DOHH2 (cell line): ENCODE measurements around the gene ZNF683.

ENCODE experiments used
- H3F3A ChIP-seq: fragments of 200-600 bp; sonication (generic), shearing (Covaris generic); 2 replicates; pipeline ENCODE4 v1.6.0; 2016; ENCODE audit warnings: antibody characterized with exemption, mild to moderate bottlenecking; ENCODE audit not compliant: control insufficient read depth, insufficient read depth
- H3K27ac ChIP-seq: fragments of 200-600 bp; sonication (generic); 2 replicates; pipeline ENCODE4 v1.5.1; 2014; ENCODE audit warnings: low read depth, mild to moderate bottlenecking, low read length, moderate library complexity
- H3K27me3 ChIP-seq: fragments of 200-600 bp; sonication (generic); 2 replicates; pipeline ENCODE4 v1.6.1; 2014; ENCODE audit warnings: mild to moderate bottlenecking, low read length, mixed read lengths; ENCODE audit not compliant: control insufficient read depth
- H3K36me3 ChIP-seq: fragments of 200-600 bp; sonication (generic); 2 replicates; pipeline ENCODE4 v1.6.1; 2014; ENCODE audit warnings: mild to moderate bottlenecking, low read length, moderate library complexity, mixed read lengths; ENCODE audit not compliant: control insufficient read depth
- H3K4me1 ChIP-seq: fragments of 200-600 bp; sonication (generic); 2 replicates; pipeline ENCODE4 v1.6.1; 2014; ENCODE audit warnings: mild to moderate bottlenecking, low read length, mixed read lengths; ENCODE audit not compliant: control insufficient read depth
- H3K4me2 ChIP-seq: fragments of 200-600 bp; sonication (generic); 2 replicates; pipeline ENCODE4 v1.6.0; 2014; ENCODE audit warnings: mild to moderate bottlenecking, low read length, moderate library complexity
- H3K4me3 ChIP-seq: fragments of 200-600 bp; sonication (generic); 2 replicates; pipeline ENCODE4 v1.5.1; 2014; ENCODE audit warnings: mild to moderate bottlenecking, low read length, mixed read lengths
- H3K79me2 ChIP-seq: fragments of 200-600 bp; sonication (generic); 2 replicates; pipeline ENCODE4 v1.6.1; 2014; ENCODE audit warnings: mild to moderate bottlenecking, low read length, mixed read lengths; ENCODE audit not compliant: control insufficient read depth
- H3K9me2 ChIP-seq: fragments of 200-600 bp; sonication (generic); replicated peaks from 2 replicates; pipeline ENCODE4 v1.6.1; 2014; ENCODE audit warnings: mild to moderate bottlenecking, low read length, mixed read lengths; ENCODE audit not compliant: control insufficient read depth
- H3K9me3 ChIP-seq: fragments of 200-600 bp; sonication (generic); 2 replicates; pipeline ENCODE4 v1.6.1; 2014; ENCODE audit warnings: antibody characterized with exemption, low read length, mixed read lengths; ENCODE audit not compliant: control insufficient read depth, insufficient read depth
- H4K20me1 ChIP-seq: fragments of 200-600 bp; sonication (generic); 2 replicates; pipeline ENCODE4 v1.6.0; 2014; ENCODE audit warnings: low read depth, mild to moderate bottlenecking, antibody characterized with exemption, low read length, moderate library complexity; ENCODE audit not compliant: control insufficient read depth, insufficient read depth
- EZH2phosphoT487 ChIP-seq: fragments of 200-600 bp; sonication (generic); IDR thresholded peaks from 2 replicates; pipeline ENCODE4 v1.6.1; 2017; ENCODE audit warnings: borderline replicate concordance, mild to moderate bottlenecking, antibody characterized with exemption, low read length, moderate library complexity, mixed read lengths
- TF ChIP-seq, protein P1 (sequence below): fragments of 200-600 bp; sonication (generic); IDR thresholded peaks from one replicate; pipeline ENCODE4 v1.5.1; 2014; ENCODE audit warnings: antibody characterized with exemption, mild to moderate bottlenecking, low read depth, low read length; ENCODE audit not compliant: poor library complexity, severe bottlenecking

Gene ZNF683

GRCh38 chr1:26356106-26356505, 16.4 kb downstream of the ZNF683 start:
- Histone ChIP-seq H3K4me1 (peaks cover 4% of the 10 kb centered on the region; the same call in 1 of the 2 replicates), H3K79me2 (no peaks in the 10 kb centered on the region), H3K27ac (no peak overlapping the region), H3K36me3 (no peaks in the 10 kb centered on the region), H4K20me1 (no peaks in the 10 kb centered on the region), H3K4me3 (no peak overlapping the region), H3K9me2 (no peaks in the 10 kb centered on the region), H3K9me3 (no peaks in the 10 kb centered on the region), H3F3A (no peaks in the 10 kb centered on the region), H3K27me3 (peaks cover 22% of the 10 kb centered on the region), H3K4me2 (no peak overlapping the region)
- TF ChIP-seq, protein P1, sequence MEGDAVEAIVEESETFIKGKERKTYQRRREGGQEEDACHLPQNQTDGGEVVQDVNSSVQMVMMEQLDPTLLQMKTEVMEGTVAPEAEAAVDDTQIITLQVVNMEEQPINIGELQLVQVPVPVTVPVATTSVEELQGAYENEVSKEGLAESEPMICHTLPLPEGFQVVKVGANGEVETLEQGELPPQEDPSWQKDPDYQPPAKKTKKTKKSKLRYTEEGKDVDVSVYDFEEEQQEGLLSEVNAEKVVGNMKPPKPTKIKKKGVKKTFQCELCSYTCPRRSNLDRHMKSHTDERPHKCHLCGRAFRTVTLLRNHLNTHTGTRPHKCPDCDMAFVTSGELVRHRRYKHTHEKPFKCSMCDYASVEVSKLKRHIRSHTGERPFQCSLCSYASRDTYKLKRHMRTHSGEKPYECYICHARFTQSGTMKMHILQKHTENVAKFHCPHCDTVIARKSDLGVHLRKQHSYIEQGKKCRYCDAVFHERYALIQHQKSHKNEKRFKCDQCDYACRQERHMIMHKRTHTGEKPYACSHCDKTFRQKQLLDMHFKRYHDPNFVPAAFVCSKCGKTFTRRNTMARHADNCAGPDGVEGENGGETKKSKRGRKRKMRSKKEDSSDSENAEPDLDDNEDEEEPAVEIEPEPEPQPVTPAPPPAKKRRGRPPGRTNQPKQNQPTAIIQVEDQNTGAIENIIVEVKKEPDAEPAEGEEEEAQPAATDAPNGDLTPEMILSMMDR, result no peak
- no peak for TF ChIP-seq EZH2phosphoT487

- Histone ChIP-seq H3K9me2 (no peaks in the 10 kb centered on the region), H3F3A (no peaks in the 10 kb centered on the region), H3K4me1 (no peaks in the 10 kb centered on the region), H3K27me3 (peaks cover 12% of the 10 kb centered on the region), H3K4me3 (no peak overlapping the region), H3K9me3 (no peaks in the 10 kb centered on the region), H3K4me2 (no peak overlapping the region), H4K20me1 (no peaks in the 10 kb centered on the region), H3K79me2 (no peaks in the 10 kb centered on the region), H3K36me3 (no peaks in the 10 kb centered on the region), H3K27ac (no peak overlapping the region)
- TF ChIP-seq EZH2phosphoT487, result no peak
These were observed 17.6 kb downstream of the ZNF683 start for GRCh38 chr1:26354972-26355371.

DNA sequence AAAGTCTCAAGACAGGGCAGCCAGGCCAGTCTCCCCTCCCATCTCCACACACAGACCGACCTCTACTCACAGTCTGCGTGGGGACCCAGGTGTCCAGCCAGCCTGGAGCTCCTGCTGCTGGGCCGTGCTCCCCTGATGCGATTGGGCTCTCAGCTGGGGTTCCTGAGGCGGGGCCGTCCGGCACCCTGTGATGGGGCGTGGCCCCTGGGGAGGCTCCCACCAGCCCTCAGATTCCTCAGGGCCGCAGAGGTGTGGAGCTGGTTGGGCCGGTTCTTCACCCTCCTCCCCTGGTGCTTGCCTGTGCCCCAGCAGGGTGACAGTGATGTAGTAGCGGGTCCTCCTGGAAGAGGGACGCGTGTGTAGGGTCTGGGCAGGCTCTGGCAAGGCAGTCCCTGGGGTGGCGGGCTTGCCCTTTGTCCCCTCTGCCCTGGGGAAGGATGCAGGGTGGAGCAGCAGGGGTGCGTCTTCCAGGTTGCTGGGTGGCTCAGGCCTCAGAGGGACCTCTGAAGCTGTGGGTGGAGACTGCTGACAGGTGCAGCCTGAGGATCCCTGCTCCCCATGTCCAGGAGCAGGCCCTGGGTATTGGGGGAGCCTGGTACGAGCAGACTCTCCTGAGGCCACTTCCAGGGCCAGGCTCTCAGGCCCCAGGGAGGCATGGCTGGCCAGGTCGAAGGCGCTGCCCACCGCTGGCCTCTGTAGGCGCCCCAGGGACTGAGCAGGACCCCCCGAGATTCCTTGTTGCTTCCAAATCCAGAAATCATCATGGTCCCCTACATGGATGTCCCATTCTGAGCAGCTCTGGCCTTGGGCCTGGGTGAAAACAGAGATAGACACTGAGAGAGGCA, 18.4 kb downstream of the ZNF683 start, which contains the start of gene CRYBG2:
CRYBG2 (minus strand) TSS at position 155 of the 845 bp plus-strand sequence. CDS start 7,473 bp downstream, outside the sequence.
- no peaks in the 10 kb centered on the region for H3K36me3 ChIP-seq
- H3K4me2 ChIP-seq, result no peak within 1 kb of the TSS
- H3F3A ChIP-seq, result no peaks in the 10 kb centered on the region
- H3K4me1 ChIP-seq, result no peaks in the 10 kb centered on the region
- H3K27me3 ChIP-seq, result peaks cover 7% of the 10 kb centered on the region
- H3K4me3 ChIP-seq, result no peak within 1 kb of the TSS
- H3K9me2 ChIP-seq, result no peaks in the 10 kb centered on the region
- no peak for TF ChIP-seq EZH2phosphoT487
- TF ChIP-seq, protein P1, result no peak
- no peaks in the 10 kb centered on the region for H3K79me2 ChIP-seq
- H3K27ac ChIP-seq, result no peak within 1 kb of the TSS
- H4K20me1 ChIP-seq, result no peaks in the 10 kb centered on the region
- H3K9me3 ChIP-seq, result no peaks in the 10 kb centered on the region

DNA sequence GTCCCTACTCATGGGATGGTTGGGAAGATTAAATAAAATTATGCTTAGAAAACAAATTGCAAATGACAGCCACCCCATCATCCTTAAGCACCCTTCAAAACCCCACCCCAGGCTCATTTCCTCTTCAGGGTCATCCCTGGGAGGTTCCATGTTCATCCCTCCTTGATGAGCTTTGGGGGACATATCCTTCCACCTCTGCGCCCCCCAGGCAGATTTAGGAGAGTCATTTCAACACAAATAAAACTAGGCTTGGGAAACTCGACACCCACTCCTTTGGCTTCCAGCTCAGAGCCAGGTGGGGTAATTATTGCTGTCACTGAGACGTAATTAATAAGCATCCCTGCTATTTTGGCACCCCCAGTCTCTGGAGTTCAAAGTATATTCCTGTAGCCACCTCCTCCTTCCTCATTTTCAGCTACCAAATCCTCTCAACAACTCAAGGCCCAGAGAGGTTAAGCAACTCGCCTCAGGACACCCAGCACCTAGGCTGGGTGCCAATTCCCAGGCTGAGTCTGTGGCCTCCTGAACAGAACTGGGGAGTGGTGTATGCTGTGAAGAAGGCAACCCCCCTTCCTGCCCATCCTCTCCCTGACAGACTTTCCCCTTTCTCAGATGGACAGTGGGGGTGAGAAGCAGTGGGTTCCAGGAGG, 19.2 kb downstream of the ZNF683 start:
- Histone ChIP-seq H3F3A (no peaks in the 10 kb centered on the region), H3K27ac (no peak overlapping the region), H3K27me3 (no peaks in the 10 kb centered on the region), H3K4me3 (no peak overlapping the region), H4K20me1 (no peaks in the 10 kb centered on the region), H3K9me2 (no peaks in the 10 kb centered on the region), H3K4me1 (no peaks in the 10 kb centered on the region), H3K9me3 (no peaks in the 10 kb centered on the region), H3K4me2 (no peak overlapping the region), H3K36me3 (no peaks in the 10 kb centered on the region), H3K79me2 (no peaks in the 10 kb centered on the region)
- TF ChIP-seq EZH2phosphoT487, result no peak
- TF ChIP-seq, protein P1, result no peak
